Breast epithelium (tissue), 4 donors: ENCODE measurements around the gene PSMD13. TPM values are rescaled to one million over a fixed set of nuclear protein-coding genes. Genes with fewer than 3 reads are reported as not detected.

Experiments used
- DNase-seq, 2 donors: peaks; one replicate each; pipeline ENCODE4 v3.0.0-alpha.2; 2019; ENCODE audit warnings: low spot score in 2 of 2
- H3K27ac ChIP-seq, 2 donors: fragments of 200-600 bp; sonication (generic) in 1 of 2; one replicate each; pipeline ENCODE4 v1.5.1; 2016 to 2019; ENCODE audit warnings: mild to moderate bottlenecking in 1 of 2
- H3K27me3 ChIP-seq, 2 donors: fragments of 200-600 bp; sonication (generic) in 1 of 2; one replicate each; pipeline versions ENCODE4 v1.5.1 to v1.6.0; 2017 to 2019; ENCODE audit warnings: control low read depth in 1 of 2, mild to moderate bottlenecking in 1 of 2
- H3K36me3 ChIP-seq: fragments of 200-600 bp; one replicate; pipeline ENCODE4 v1.5.1; 2019
- H3K4me1 ChIP-seq, 2 donors: fragments of 200-600 bp; sonication (generic); one replicate each; pipeline ENCODE4 v1.5.1; 2016 to 2019; ENCODE audit warnings: control low read depth in 1 of 2
- H3K4me3 ChIP-seq, 3 donors: fragments of 200-600 bp; sonication (generic); 1 replicate in 2 of 3; 2 replicates in 1 of 3; pipeline ENCODE4 v1.5.1; 2016 to 2019; ENCODE audit warnings: mild to moderate bottlenecking in 3 of 3, moderate library complexity in 2 of 3
- H3K9me3 ChIP-seq, 2 donors: fragments of 200-600 bp; sonication (generic) in 1 of 2; one replicate each; pipeline ENCODE4 v1.5.1; 2016 to 2019; ENCODE audit warnings: control low read depth in 1 of 2
- POLR2A ChIP-seq: fragments of 450-650 bp; IDR thresholded peaks from one replicate; pipeline ENCODE4 v1.6.1; 2016; ENCODE audit warnings: antibody characterized with exemption, mild to moderate bottlenecking, moderate library complexity
- POLR2AphosphoS5 ChIP-seq, 3 donors: sonication (generic); formaldehyde crosslinking; IDR thresholded peaks; one replicate each; pipeline ENCODE4 v1.6.1; 2017; ENCODE audit warnings: antibody characterized with exemption in 3 of 3
- intact Hi-C: fragments of 100-400 bp; cut with DNase I; formaldehyde crosslinking; loops from one replicate; pipeline ENCODE4 v1.15.1; 2023; ENCODE audit warnings: low total_unique reads
- total RNA-seq, 3 donors: library from RNA; depleted of rRNA; stranded (reverse); fragments of >200 nt; gene quantifications; one replicate each; pipeline ENCODE4 v1.1.0, GENCODE V29; 2016
- TF ChIP-seq, protein P1 (sequence below), 3 donors: fragments of 450-650 bp; IDR thresholded peaks; one replicate each; pipeline ENCODE4 v1.5.1; 2016 to 2017; ENCODE audit warnings: antibody characterized with exemption in 3 of 3, mild to moderate bottlenecking in 3 of 3, moderate library complexity in 3 of 3

Gene PSMD13
- total RNA-seq, 3 donors from 2014 or later = 96.0 to 114 (median 106) TPM

DNA sequence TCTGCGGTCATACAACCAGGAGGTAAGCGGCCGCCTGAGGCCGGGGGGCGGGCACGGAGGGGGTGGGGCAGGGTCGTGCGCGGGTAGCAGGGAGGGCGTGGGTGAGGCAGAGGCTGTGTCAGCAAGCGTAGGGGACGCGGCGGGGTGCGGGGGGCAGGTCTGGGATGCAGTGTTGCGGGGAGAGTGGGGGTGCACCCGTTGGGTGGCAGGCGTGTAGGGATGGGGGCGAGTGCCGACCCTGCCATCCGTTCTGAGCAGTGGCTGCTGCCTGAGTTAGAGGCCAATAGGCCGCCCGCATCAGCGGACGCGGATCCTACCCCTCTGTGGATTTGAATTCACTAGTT lies 27.9 kb upstream of the PSMD13 start:
- Histone ChIP-seq H3K9me3 (no peaks in the 10 kb centered on the region), H3K36me3 (peaks cover 6% of the 10 kb centered on the region), H3K27ac (peak overlapping the region; percentile 99 to 100), H3K4me1 (peaks cover 15 to 24% of the 10 kb centered on the region in 2 donors), H3K27me3 (no peaks in the 10 kb centered on the region), H3K4me3 (peak overlapping the region; percentile 86 to 100 (median 93))
- TF ChIP-seq POLR2A = no peak
- no peak for TF ChIP-seq POLR2AphosphoS5 (IDR thresholded peaks at IDR 0.05)
- TF ChIP-seq, protein P1, sequence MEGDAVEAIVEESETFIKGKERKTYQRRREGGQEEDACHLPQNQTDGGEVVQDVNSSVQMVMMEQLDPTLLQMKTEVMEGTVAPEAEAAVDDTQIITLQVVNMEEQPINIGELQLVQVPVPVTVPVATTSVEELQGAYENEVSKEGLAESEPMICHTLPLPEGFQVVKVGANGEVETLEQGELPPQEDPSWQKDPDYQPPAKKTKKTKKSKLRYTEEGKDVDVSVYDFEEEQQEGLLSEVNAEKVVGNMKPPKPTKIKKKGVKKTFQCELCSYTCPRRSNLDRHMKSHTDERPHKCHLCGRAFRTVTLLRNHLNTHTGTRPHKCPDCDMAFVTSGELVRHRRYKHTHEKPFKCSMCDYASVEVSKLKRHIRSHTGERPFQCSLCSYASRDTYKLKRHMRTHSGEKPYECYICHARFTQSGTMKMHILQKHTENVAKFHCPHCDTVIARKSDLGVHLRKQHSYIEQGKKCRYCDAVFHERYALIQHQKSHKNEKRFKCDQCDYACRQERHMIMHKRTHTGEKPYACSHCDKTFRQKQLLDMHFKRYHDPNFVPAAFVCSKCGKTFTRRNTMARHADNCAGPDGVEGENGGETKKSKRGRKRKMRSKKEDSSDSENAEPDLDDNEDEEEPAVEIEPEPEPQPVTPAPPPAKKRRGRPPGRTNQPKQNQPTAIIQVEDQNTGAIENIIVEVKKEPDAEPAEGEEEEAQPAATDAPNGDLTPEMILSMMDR (IDR thresholded peaks at IDR 0.05) = no peak
- intact Hi-C loops = no loop called here
- DNase-seq = no peak

DNA sequence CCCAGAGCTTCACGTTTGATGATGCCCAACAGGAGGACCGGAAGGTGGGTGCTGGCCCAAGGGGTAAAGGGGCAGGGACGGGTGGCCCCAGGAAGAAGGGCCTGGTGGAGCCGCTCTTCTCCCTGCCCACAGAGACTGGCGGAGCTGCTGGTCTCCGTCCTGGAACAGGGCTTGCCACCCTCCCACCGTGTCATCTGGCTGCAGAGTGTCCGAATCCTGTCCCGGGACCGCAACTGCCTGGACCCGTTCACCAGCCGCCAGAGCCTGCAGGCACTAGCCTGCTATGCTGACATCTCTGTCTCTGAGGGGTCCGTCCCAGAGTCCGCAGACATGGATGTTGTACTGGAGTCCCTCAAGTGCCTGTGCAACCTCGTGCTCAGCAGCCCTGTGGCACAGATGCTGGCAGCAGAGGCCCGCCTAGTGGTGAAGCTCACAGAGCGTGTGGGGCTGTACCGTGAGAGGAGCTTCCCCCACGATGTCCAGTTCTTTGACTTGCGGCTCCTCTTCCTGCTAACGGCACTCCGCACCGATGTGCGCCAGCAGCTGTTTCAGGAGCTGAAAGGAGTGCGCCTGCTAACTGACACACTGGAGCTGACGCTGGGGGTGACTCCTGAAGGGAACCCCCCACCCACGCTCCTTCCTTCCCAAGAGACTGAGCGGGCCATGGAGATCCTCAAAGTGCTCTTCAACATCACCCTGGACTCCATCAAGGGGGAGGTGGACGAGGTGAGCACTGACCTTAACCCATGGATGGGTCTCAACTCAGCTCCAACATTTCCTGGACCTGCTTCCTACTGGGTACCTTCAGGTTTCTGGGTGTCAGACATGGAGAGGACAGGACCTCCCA lies 27.3 kb upstream of the PSMD13 start:
- Histone ChIP-seq H3K36me3 (peaks cover 10% of the 10 kb centered on the region), H3K27ac (peak overlapping the region; percentile 99 to 100), H3K9me3 (no peaks in the 10 kb centered on the region), H3K4me3 (peak overlapping the region; percentile 86 to 100 (median 93)), H3K4me1 (peaks cover 15 to 24% of the 10 kb centered on the region in 2 donors), H3K27me3 (no peaks in the 10 kb centered on the region)
- TF ChIP-seq, protein P1 (IDR thresholded peaks at IDR 0.05) = no peak
- TF ChIP-seq POLR2A = no peak
- TF ChIP-seq POLR2AphosphoS5 (IDR thresholded peaks at IDR 0.05) = no peak
- DNase-seq = no peak
- intact Hi-C loops = no loop called here

DNA sequence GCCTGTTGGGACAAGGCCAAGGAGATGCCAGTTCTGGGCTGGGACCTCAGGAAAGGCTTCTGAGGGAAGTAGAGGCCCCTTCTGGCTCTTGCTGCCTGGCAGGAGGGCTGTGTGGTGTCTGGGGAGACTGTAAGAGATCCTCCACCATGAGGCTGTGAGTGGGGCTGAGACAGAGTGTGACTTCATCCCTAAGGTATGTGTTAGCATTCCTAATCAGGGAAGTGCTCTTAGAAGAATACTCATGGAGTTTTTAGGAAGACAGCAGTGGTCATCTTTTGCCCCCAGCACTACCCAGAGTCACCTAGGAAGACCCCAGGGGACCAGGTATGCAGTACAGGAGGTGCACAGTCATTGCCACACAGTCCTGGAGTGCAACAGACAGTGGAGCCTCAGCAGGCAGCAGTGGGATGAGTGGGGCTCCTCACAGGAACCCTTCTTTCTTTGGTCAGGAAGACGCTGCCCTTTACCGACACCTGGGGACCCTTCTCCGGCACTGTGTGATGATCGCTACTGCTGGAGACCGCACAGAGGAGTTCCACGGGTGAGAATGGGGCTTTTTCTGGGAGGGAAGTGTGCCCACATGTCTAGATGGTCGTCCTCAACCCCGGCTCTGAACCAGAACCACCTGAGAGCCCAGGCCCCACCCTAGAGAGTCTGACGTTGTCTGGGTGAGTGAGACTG lies 26.5 kb upstream of the PSMD13 start:
- no peaks in the 10 kb centered on the region for H3K27me3 ChIP-seq
- H3K9me3 ChIP-seq = no peaks in the 10 kb centered on the region
- H3K36me3 ChIP-seq = peaks cover 10% of the 10 kb centered on the region
- H3K4me3 ChIP-seq = peak overlapping the region in 2 of 3 donors; percentile 86 to 100
- peak overlapping the region; percentile 99 to 100 for H3K27ac ChIP-seq
- DNase-seq = peak in 1 of 2 donors; percentile 20
- intact Hi-C loops = no loop called here
- peaks cover 15 to 24% of the 10 kb centered on the region in 2 donors for H3K4me1 ChIP-seq
- TF ChIP-seq POLR2A (no peak), POLR2AphosphoS5 (IDR thresholded peaks at IDR 0.05) (no peak)
- TF ChIP-seq, protein P1 (IDR thresholded peaks at IDR 0.05) = no peak

DNA sequence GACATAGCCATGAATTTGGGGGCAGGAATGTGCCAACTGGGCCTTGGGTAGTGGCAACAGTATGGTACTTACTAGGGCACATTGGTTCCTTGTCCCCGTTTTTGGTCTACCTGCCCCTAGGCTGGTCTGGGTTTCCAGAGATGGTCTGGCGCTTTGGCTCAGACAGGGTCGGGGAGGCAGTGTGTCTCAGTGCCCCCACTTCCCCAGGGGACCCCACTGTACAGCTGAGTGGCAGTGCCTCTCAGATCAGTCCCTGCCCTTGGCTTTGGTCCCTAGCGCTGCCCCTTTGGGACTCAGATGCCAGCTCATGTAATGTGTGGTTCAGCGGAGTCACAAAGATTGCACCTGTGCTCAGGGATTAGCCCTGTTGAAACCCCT lies 26.0 kb upstream of the PSMD13 start:
- peaks cover 10% of the 10 kb centered on the region for H3K36me3 ChIP-seq

More for the DNA sequence above, 26.0 kb upstream of the PSMD13 start:
- peaks cover 10 to 19% of the 10 kb centered on the region in 2 donors for H3K4me1 ChIP-seq
- intact Hi-C loops = no loop called here
- TF ChIP-seq POLR2A (no peak), POLR2AphosphoS5 (IDR thresholded peaks at IDR 0.05) (no peak)
- TF ChIP-seq, protein P1 (IDR thresholded peaks at IDR 0.05) = no peak
- no peaks in the 10 kb centered on the region for H3K27me3 ChIP-seq
- DNase-seq = peak in 1 of 2 donors; percentile 33
- H3K27ac ChIP-seq = peak overlapping the region in 1 of 2 donors; percentile 99
- H3K4me3 ChIP-seq = no peak overlapping the region
- H3K9me3 ChIP-seq = no peaks in the 10 kb centered on the region
